Naive thymus-derived CD8-positive, alpha-beta T cell (primary cell): ENCODE data around the gene CLMN. TPM values are rescaled to one million over a fixed set of nuclear protein-coding genes. Genes with fewer than 3 reads are reported as not detected.

Experiments used
- ATAC-seq, 2 donors: fragments of 150-1000 bp; cut with Tn5 transposase in 1 of 2; sonication (Bioruptor Pico), chemical (Tn5 transposase) in 1 of 2; 1 replicate in 1 of 2; 2 replicates in 1 of 2; pipeline ENCODE4 v1.10.0; 2021; ENCODE audit warnings: mild to moderate bottlenecking in 2 of 2, moderate library complexity in 2 of 2
- POLR2A ChIA-PET: fragments of 350-600 bp; sonication (Branson Sonifier 250); formaldehyde crosslinking; loops from one replicate; lab custom pipeline; 2021; ENCODE audit warnings: antibody characterized with exemption; lab: Charles Lee
- DNase-seq, 10 donors: peaks; one replicate each; pipeline versions ENCODE4 v3.0.0 to v3.0.0-alpha.2; 2020 to 2022
- H3K27ac Mint-ChIP-seq, 10 donors: one replicate each; pipeline ENCODE4 v1.8.0; 2020 to 2022; ENCODE audit warnings: mild to moderate bottlenecking in 10 of 10, mixed read lengths in 10 of 10, moderate library complexity in 4 of 10, inconsistent platforms in 1 of 10
- H3K27me3 Mint-ChIP-seq, 5 donors: one replicate each; pipeline ENCODE4 v1.8.0; 2021 to 2022; ENCODE audit warnings: mixed read lengths in 5 of 5
- H3K36me3 Mint-ChIP-seq, 3 donors: one replicate each; pipeline ENCODE4 v1.8.0; 2020 to 2022; ENCODE audit warnings: mixed read lengths in 3 of 3, mild to moderate bottlenecking in 2 of 3, inconsistent platforms in 1 of 3
- H3K4me1 Mint-ChIP-seq, 4 donors: one replicate each; pipeline ENCODE4 v1.8.0; 2021 to 2022; ENCODE audit warnings: mixed read lengths in 4 of 4
- H3K4me3 Mint-ChIP-seq, 10 donors: one replicate each; pipeline ENCODE4 v1.8.0; 2020 to 2022; ENCODE audit warnings: mild to moderate bottlenecking in 10 of 10, mixed read lengths in 10 of 10, moderate library complexity in 6 of 10, inconsistent platforms in 1 of 10
- H3K9me3 Mint-ChIP-seq, 9 donors: one replicate each; pipeline ENCODE4 v1.8.0; 2020 to 2022; ENCODE audit warnings: mixed read lengths in 9 of 9, mild to moderate bottlenecking in 3 of 9, inconsistent platforms in 1 of 9, moderate library complexity in 1 of 9
- polyA plus RNA-seq, 3 donors: library from polyadenylated mRNA; unstranded; fragments of 300-500 nt; fragmentation: Illumina TruSeq; gene quantifications; one replicate each; pipeline ENCODE4 v1.2.3, GENCODE V29; 2021
- total RNA-seq, 8 experiments: library from RNA in 2 of 8; stranded (reverse) in 2 of 8; gene quantifications; one replicate each; pipeline ENCODE4 v1.2.3 and lab custom pipeline; 2021 to 2026

CLMN gene
- total and polyA plus RNA-seq, 5 experiments from 2014 or later, result 0.07 to 2.2 (median 0.32) TPM

DNA sequence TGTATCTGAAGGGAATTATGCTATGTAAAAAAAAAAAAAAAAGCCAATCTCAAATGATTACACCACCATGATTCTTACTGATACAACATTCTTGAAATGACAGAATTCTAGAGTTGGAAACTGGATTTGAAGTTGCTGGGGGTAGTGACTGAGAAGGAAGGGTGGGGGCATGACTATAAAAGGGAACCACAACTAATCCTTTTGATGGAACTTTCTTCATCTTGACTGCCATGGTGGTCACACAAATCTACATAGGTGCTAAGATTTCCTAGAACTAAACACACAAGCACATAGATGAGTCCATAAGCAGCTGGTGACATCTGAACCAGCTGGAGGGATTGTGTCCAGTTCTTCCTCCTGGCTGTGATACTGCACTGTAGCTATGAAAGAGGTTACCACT lies 51.4 kb downstream of the CLMN start:
- DNase-seq (no peak), ATAC-seq (no peak)
- Mint-ChIP-seq H3K9me3 (no peaks in the 10 kb centered on the region), H3K36me3 (no peaks in the 10 kb centered on the region), H3K4me1 (peaks cover 6 to 30% (median 13%) of the 10 kb centered on the region in 4 donors), H3K27me3 (no peaks in the 10 kb centered on the region), H3K27ac (peak overlapping the region in 1 of 10 donors; percentile 20), H3K4me3 (no peak overlapping the region)
- POLR2A ChIA-PET, result no interaction called here

DNA sequence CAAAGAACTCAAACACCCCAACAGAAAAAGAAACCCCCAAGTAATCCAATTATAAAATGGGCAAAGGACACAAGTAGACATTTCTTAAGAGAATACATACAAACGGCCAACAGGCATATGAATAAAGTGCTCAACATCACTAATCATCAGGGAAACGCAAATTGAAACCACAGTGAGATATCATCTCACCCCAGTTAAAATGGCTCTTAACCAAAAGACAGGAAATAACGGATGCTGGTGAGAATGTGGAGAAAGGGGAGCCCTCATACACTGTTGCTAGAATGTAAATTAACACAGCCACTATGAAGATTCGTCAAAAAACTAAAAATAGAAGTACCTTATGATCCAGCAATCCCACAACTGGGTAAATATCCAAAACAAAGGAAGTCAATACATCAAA lies 52.4 kb downstream of the CLMN start:
- H3K4me3 Mint-ChIP-seq, result no peak overlapping the region
- H3K27ac Mint-ChIP-seq, result no peak overlapping the region
- no peaks in the 10 kb centered on the region for H3K9me3 Mint-ChIP-seq
- no peaks in the 10 kb centered on the region for H3K27me3 Mint-ChIP-seq
- peaks cover 6 to 30% (median 13%) of the 10 kb centered on the region in 4 donors for H3K4me1 Mint-ChIP-seq
- H3K36me3 Mint-ChIP-seq, result no peaks in the 10 kb centered on the region
- POLR2A ChIA-PET, result no interaction called here
- ATAC-seq, result no peak
- no peak for DNase-seq

GRCh38 chr14:95265106-95266094 lies 54.3 kb downstream of the CLMN start:
- ATAC-seq, result peak in 1 of 2 donors; percentile 72
- no peaks in the 10 kb centered on the region for H3K36me3 Mint-ChIP-seq
- H3K9me3 Mint-ChIP-seq, result no peaks in the 10 kb centered on the region
- H3K27me3 Mint-ChIP-seq, result no peaks in the 10 kb centered on the region
- POLR2A ChIA-PET, result no interaction called here
- H3K27ac Mint-ChIP-seq, result peak overlapping the region in 2 of 10 donors; percentile 13 to 15
- peak in 1 of 10 donors; percentile 18 for DNase-seq
- H3K4me3 Mint-ChIP-seq, result no peak overlapping the region
- peaks cover 6 to 33% (median 13%) of the 10 kb centered on the region in 4 donors for H3K4me1 Mint-ChIP-seq

DNA sequence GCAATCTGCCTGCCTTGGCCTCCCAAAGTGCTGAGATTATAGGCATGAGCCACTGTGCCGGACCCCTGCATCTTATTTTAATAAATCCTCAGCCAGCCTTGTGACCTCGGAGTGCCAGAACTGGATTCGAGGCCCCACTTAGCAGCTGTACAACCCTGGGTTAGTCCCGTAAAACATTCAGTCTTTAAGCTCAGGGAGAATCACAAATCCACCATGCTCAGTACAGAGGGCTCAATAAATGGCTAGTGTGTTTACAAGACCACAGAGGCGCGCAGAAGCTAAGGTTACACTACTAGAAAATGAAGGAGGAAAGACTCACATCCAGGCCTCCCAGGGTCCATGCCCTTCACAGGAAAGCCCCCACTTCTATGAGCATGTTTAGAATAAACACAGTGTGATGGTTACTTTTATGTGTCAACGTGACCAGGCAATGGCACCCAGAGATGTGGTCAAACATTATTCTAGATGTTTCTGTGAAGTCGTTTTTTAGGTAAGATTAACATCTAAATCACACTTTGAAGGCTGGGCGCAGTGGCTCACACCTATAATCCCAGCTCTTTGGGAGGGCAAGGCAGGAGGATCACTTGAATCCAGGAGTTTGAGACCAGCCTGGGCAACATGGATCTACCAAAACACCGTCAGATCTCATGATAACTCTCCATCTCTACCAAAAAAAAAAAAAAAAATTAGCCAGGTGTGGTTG lies 55.3 kb downstream of the CLMN start:
- no peak overlapping the region for H3K27ac Mint-ChIP-seq
- ATAC-seq (no peak), DNase-seq (no peak)
- H3K9me3 Mint-ChIP-seq, result no peaks in the 10 kb centered on the region
- peaks cover 6 to 30% (median 13%) of the 10 kb centered on the region in 4 donors for H3K4me1 Mint-ChIP-seq
- no peaks in the 10 kb centered on the region for H3K36me3 Mint-ChIP-seq
- H3K4me3 Mint-ChIP-seq, result no peak overlapping the region
- no peaks in the 10 kb centered on the region for H3K27me3 Mint-ChIP-seq
- POLR2A ChIA-PET, result interaction anchor here (0.6 kb wide), 1 partner anchor 153 kb away, joined by 3 read pairs; no protein-coding TSS in a partner anchor

DNA sequence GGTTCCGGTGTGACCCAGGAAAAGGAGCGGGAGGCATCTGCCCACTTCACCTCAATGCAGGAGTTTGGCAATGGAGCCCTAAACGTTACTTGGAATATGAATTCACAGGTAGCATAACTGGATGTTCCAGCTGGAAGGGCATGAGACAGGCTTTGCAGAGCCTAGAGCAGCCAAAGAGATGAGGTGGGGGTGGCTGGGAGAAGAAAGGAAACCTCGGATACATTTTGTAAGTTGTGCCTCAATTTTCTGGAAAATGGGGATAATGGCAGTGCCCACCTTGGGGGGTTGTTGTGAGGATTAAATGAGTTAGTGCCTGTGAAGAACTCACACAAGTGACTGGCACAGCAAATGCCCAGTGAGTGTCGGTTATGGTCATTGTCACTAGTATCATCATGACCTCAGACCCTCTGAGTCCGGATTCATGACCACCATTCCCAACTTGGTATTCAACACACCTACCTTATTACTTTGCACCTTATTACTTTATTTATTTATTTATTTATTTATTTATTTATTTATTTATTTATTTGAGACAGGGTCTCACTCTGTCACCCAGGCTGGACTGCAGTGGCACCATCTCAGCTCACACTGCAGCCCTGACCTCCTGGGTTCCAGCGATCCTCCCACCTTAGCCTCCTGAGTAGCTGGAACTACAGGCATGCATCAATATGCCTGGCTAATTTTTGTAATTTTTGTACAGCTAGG lies 56.0 kb downstream of the CLMN start:
- no peaks in the 10 kb centered on the region for H3K9me3 Mint-ChIP-seq
- no peak for ATAC-seq
- DNase-seq, result no peak
- POLR2A ChIA-PET, result no interaction called here
- H3K4me3 Mint-ChIP-seq, result no peak overlapping the region
- H3K36me3 Mint-ChIP-seq, result no peaks in the 10 kb centered on the region
- H3K27ac Mint-ChIP-seq, result no peak overlapping the region
- H3K27me3 Mint-ChIP-seq, result no peaks in the 10 kb centered on the region
- H3K4me1 Mint-ChIP-seq, result peaks cover 6 to 30% (median 13%) of the 10 kb centered on the region in 4 donors

- peaks cover 6 to 27% (median 12%) of the 10 kb centered on the region in 4 donors for H3K4me1 Mint-ChIP-seq
- no peaks in the 10 kb centered on the region for H3K27me3 Mint-ChIP-seq
- H3K4me3 Mint-ChIP-seq, result no peak overlapping the region
- ATAC-seq (no peak), DNase-seq (no peak)
- no peaks in the 10 kb centered on the region for H3K36me3 Mint-ChIP-seq
- no peak overlapping the region for H3K27ac Mint-ChIP-seq
- H3K9me3 Mint-ChIP-seq, result no peaks in the 10 kb centered on the region
- POLR2A ChIA-PET, result no interaction called here
Observed at GRCh38 chr14:95262511-95262891, 57.2 kb downstream of the CLMN start.

DNA sequence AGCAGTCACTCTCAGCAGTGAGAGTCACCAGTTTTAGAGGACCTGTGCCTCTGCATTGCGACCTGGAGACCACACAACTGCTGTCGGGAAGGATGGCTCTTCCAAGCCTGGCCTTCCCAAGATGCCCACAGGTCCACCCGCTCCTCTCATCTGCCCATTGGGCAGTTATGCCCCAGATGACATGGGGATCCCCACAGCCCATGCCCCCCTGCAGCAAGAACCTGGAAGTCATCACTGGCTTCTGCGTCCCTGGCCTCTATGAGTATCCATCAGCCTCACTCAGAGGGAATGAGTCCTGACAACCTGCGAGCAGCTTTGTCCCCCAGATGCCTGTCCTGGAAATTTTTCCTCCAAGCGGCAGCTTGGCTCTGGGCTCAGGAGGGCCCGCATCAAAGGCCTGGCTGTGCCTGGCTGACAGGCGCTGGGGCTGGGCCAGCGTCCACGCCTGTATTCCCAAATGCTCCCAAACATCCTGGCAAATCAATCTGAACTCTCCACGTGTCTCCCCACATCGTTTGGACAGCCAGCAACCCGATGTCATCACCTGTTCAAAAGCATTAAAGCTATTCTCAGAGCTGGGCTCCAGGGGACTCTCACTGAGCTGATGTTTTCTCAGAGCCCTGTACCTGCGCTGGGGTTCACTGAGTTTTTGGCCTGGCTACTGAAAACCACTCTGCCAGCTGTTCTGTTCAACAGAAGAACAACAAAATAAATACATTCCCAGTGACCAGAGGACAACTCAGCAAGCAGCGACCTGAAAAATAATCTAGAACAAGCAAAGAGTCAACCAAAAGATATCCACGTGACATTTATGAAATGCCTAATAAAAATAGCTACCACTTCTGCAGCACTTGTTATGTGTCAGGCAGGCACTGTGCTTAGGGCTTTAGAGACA lies 57.8 kb downstream of the CLMN start:
- POLR2A ChIA-PET, result no interaction called here
- Mint-ChIP-seq H3K27me3 (no peaks in the 10 kb centered on the region), H3K9me3 (no peaks in the 10 kb centered on the region), H3K4me1 (peaks cover under 1 to 20% (median 6%) of the 10 kb centered on the region in 4 donors), H3K4me3 (no peak overlapping the region), H3K27ac (no peak overlapping the region), H3K36me3 (no peaks in the 10 kb centered on the region)
- DNase-seq (no peak), ATAC-seq (no peak)

GRCh38 chr14:95260537-95261361 lies 59.0 kb downstream of the CLMN start:
- no peak for ATAC-seq
- no peak overlapping the region for H3K27ac Mint-ChIP-seq
- no peak overlapping the region for H3K4me3 Mint-ChIP-seq
- no peaks in the 10 kb centered on the region for H3K9me3 Mint-ChIP-seq
- no peak for DNase-seq
- H3K27me3 Mint-ChIP-seq, result peaks cover 0 to 4% (median 0%) of the 10 kb centered on the region in 5 donors
- no peaks in the 10 kb centered on the region for H3K36me3 Mint-ChIP-seq
- peaks cover 0 to 10% (median 3%) of the 10 kb centered on the region in 4 donors for H3K4me1 Mint-ChIP-seq
- POLR2A ChIA-PET, result no interaction called here

- no peak overlapping the region for H3K4me3 Mint-ChIP-seq
- H3K27me3 Mint-ChIP-seq, result peaks cover 0 to 4% (median 0%) of the 10 kb centered on the region in 5 donors
- no peaks in the 10 kb centered on the region for H3K9me3 Mint-ChIP-seq
- H3K4me1 Mint-ChIP-seq, result peaks cover 0 to 9% (median 0%) of the 10 kb centered on the region in 4 donors
- H3K27ac Mint-ChIP-seq, result no peak overlapping the region
- H3K36me3 Mint-ChIP-seq, result no peaks in the 10 kb centered on the region
- POLR2A ChIA-PET, result no interaction called here
- ATAC-seq (no peak), DNase-seq (no peak)
Observed at GRCh38 chr14:95258754-95259593, 60.7 kb downstream of the CLMN start.

DNA sequence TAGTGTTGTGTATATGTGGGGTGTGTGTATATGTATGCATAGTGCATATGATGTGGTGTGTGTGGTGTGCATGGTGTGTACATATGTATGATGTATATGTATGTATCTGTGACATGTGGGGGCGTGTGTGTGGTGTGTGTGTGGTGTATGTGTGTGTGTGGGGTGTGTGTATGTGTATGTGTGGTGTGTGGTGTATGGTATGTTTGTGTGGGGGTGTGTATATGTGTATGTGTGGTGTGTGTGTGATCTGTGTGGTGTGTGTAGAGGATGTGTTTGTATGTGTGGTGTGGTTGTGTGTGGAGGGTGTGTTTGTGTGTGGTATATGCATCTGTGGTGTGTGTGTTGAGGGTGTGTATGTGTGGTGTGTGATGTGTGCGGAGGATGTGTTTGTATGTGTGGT lies 61.6 kb downstream of the CLMN start:
- no peak overlapping the region for H3K4me3 Mint-ChIP-seq
- H3K9me3 Mint-ChIP-seq, result no peaks in the 10 kb centered on the region
- H3K36me3 Mint-ChIP-seq, result no peaks in the 10 kb centered on the region
- H3K27me3 Mint-ChIP-seq, result peaks cover 0 to 4% (median 0%) of the 10 kb centered on the region in 5 donors
- POLR2A ChIA-PET, result no interaction called here
- H3K4me1 Mint-ChIP-seq, result peaks cover 0 to 9% (median 0%) of the 10 kb centered on the region in 4 donors
- no peak overlapping the region for H3K27ac Mint-ChIP-seq
- no peak for DNase-seq
- no peak for ATAC-seq
